ENCODE measurements around the gene RELT. TPM values are rescaled to one million over a fixed set of nuclear protein-coding genes. Genes with fewer than 3 reads are reported as not detected.
A peak's percentile ranks its signal among the peaks of the same experiment; 100 is the strongest.

The RELT gene
- total RNA-seq, 1 experiment from 2014 or later: 10.8 TPM

- DNase-seq (ENCODE audit: low read depth): no peak
Measured at GRCh38 chr11:73392108-73393010, 16.2 kb downstream of the RELT start.

- DNase-seq (ENCODE audit: low read depth): no peak
Measured at GRCh38 chr11:73393011-73393380, 16.8 kb downstream of the RELT start.

- peak; percentile 73 for DNase-seq (ENCODE audit: low read depth)
Measured at GRCh38 chr11:73393479-73394415, 17.5 kb downstream of the RELT start.

- DNase-seq (ENCODE audit: low read depth): no peak
Measured at GRCh38 chr11:73394416-73395296, 18.5 kb downstream of the RELT start.

- DNase-seq (ENCODE audit: low read depth): no peak
Measured at GRCh38 chr11:73395297-73396208, 19.4 kb downstream of the RELT start.

- no peak for DNase-seq (ENCODE audit: low read depth)
Measured at GRCh38 chr11:73396251-73396930, 20.2 kb downstream of the RELT start.

- no peak for DNase-seq (ENCODE audit: low read depth)
Measured at GRCh38 chr11:73396985-73397384, 20.8 kb downstream of the RELT start.

GRCh38 chr11:73397468-73398131 lies 21.4 kb downstream of the RELT start:
- no peak for DNase-seq (ENCODE audit: low read depth)

- no peak for DNase-seq (ENCODE audit: low read depth)
Measured at GRCh38 chr11:73398132-73398526, 21.9 kb downstream of the RELT start.

- no peak for DNase-seq (ENCODE audit: low read depth)
Measured at GRCh38 chr11:73398721-73399120, 22.5 kb downstream of the RELT start.

- peak; percentile 51 for DNase-seq (ENCODE audit: low read depth)
Measured at GRCh38 chr11:73399159-73399590, 23.0 kb downstream of the RELT start.

GRCh38 chr11:73399636-73400035 lies 23.4 kb downstream of the RELT start:
- DNase-seq (ENCODE audit: low read depth): peak; percentile 41

- DNase-seq (ENCODE audit: low read depth): no peak
Measured at GRCh38 chr11:73400293-73400692, 24.1 kb downstream of the RELT start.

- peak; percentile 33 for DNase-seq (ENCODE audit: low read depth)
Measured at GRCh38 chr11:73401217-73401923, 25.2 kb downstream of the RELT start.

- DNase-seq (ENCODE audit: low read depth): no peak
Measured at GRCh38 chr11:73401924-73402833, 26.0 kb downstream of the RELT start.

GRCh38 chr11:73402834-73403185 lies 26.6 kb downstream of the RELT start:
- peak; percentile 38 for DNase-seq (ENCODE audit: low read depth)

GRCh38 chr11:73403541-73403940 lies 27.3 kb downstream of the RELT start:
- DNase-seq (ENCODE audit: low read depth): no peak

- DNase-seq (ENCODE audit: low read depth): peak; percentile 49
Measured at GRCh38 chr11:73404048-73404447, 27.8 kb downstream of the RELT start.
